ENCODE data around the gene RAD51B. TPM values are rescaled to one million over a fixed set of nuclear protein-coding genes. Genes with fewer than 3 reads are reported as not detected.
"Not testable (repeated sequence)": the region's sequence is repeated elsewhere in the genome, so short reads cannot be mapped to it uniquely, and the experiment has no call there.

Gene RAD51B
- total and polyA plus RNA-seq, 7 donors, result 2.4 to 24.4 (median 7.1) TPM

GRCh38 chr14:68759937-68760336 lies 940.4 kb downstream of the RAD51B start:
- WGBS, 2 donors, result 74 to 85% methylated on average over 5 of the region's 5 CpGs
- TF ChIP-seq, protein P1, sequence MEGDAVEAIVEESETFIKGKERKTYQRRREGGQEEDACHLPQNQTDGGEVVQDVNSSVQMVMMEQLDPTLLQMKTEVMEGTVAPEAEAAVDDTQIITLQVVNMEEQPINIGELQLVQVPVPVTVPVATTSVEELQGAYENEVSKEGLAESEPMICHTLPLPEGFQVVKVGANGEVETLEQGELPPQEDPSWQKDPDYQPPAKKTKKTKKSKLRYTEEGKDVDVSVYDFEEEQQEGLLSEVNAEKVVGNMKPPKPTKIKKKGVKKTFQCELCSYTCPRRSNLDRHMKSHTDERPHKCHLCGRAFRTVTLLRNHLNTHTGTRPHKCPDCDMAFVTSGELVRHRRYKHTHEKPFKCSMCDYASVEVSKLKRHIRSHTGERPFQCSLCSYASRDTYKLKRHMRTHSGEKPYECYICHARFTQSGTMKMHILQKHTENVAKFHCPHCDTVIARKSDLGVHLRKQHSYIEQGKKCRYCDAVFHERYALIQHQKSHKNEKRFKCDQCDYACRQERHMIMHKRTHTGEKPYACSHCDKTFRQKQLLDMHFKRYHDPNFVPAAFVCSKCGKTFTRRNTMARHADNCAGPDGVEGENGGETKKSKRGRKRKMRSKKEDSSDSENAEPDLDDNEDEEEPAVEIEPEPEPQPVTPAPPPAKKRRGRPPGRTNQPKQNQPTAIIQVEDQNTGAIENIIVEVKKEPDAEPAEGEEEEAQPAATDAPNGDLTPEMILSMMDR (IDR thresholded peaks at IDR 0.05), result no peak
- TF ChIP-seq EP300 (IDR thresholded peaks at IDR 0.05), result no peak
- no peaks in the 10 kb centered on the region for H3K36me3 ChIP-seq
- no peak for DNase-seq
- no peaks in the 10 kb centered on the region for H3K27me3 ChIP-seq
- H3K9me3 ChIP-seq, result no peaks in the 10 kb centered on the region
- no peak overlapping the region for H3K27ac ChIP-seq
- peaks cover 0 to 15% (median 3%) of the 10 kb centered on the region in 4 donors for H3K4me1 ChIP-seq
- intact Hi-C loops (cut with DNase I), result loop anchor here (5.0 kb wide), 2 partner anchors 38 to 68 kb away; no protein-coding TSS in a partner anchor
- H3K4me3 ChIP-seq, result no peak overlapping the region

- no peaks in the 10 kb centered on the region for H3K36me3 ChIP-seq
- no peak overlapping the region for H3K27ac ChIP-seq
- intact Hi-C loops (cut with DNase I), result loop anchor here (5.0 kb wide), 1 partner anchor 38 kb away; no protein-coding TSS in a partner anchor
- no peaks in the 10 kb centered on the region for H3K9me3 ChIP-seq
- TF ChIP-seq, protein P1 (IDR thresholded peaks at IDR 0.05), result no peak
- TF ChIP-seq EP300 (IDR thresholded peaks at IDR 0.05) (no peak), POLR2A (IDR thresholded peaks at IDR 0.05) (no peak), POLR2AphosphoS5 (IDR thresholded peaks at IDR 0.05) (no peak)
- H3K4me1 ChIP-seq, result peaks cover 0 to 11% (median 3%) of the 10 kb centered on the region in 4 donors
- H3K27me3 ChIP-seq, result no peaks in the 10 kb centered on the region
- no peak for DNase-seq
- 88 to 89% methylated on average over 2 of the region's 2 CpGs for WGBS, 2 donors
- no peak overlapping the region for H3K4me3 ChIP-seq
Observed at GRCh38 chr14:68760761-68761160, 941.2 kb downstream of the RAD51B start.

DNA sequence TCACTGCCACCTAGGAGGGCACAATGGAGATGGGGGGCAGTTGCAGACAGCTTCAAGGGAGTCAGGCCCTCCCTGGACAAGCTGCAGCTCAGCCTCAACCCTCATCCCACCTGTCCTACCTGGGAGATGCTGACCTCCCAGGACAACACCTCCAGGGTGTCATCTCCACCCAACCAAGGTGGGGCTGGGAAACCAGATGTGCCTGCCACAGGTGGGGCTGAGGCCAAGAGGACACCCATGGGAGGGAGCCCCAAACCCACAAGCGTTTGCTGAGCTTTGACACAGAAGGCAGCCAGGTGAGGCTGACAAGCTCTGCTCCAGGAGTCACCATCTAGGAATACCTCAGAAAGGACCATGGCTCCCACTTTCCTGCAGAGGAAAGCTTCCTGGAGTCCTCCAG lies 941.8 kb downstream of the RAD51B start:
- Histone ChIP-seq H3K27me3 (no peaks in the 10 kb centered on the region), H3K27ac (no peak overlapping the region), H3K4me1 (peaks cover 0 to 11% (median 3%) of the 10 kb centered on the region in 4 donors), H3K9me3 (no peaks in the 10 kb centered on the region), H3K36me3 (no peaks in the 10 kb centered on the region), H3K4me3 (no peak overlapping the region)
- no peak for DNase-seq
- intact Hi-C loops (cut with DNase I), result loop anchor here (5.0 kb wide), 1 partner anchor 39 kb away; no protein-coding TSS in a partner anchor
- TF ChIP-seq, protein P1 (IDR thresholded peaks at IDR 0.05), result no peak
- TF ChIP-seq POLR2A (IDR thresholded peaks at IDR 0.05), result no peak
- TF ChIP-seq POLR2AphosphoS5 (IDR thresholded peaks at IDR 0.05), result no peak
- TF ChIP-seq EP300 (IDR thresholded peaks at IDR 0.05), result no peak
- WGBS, 2 donors, result 71 to 87% methylated on average over 1 of the region's 1 CpG

DNA sequence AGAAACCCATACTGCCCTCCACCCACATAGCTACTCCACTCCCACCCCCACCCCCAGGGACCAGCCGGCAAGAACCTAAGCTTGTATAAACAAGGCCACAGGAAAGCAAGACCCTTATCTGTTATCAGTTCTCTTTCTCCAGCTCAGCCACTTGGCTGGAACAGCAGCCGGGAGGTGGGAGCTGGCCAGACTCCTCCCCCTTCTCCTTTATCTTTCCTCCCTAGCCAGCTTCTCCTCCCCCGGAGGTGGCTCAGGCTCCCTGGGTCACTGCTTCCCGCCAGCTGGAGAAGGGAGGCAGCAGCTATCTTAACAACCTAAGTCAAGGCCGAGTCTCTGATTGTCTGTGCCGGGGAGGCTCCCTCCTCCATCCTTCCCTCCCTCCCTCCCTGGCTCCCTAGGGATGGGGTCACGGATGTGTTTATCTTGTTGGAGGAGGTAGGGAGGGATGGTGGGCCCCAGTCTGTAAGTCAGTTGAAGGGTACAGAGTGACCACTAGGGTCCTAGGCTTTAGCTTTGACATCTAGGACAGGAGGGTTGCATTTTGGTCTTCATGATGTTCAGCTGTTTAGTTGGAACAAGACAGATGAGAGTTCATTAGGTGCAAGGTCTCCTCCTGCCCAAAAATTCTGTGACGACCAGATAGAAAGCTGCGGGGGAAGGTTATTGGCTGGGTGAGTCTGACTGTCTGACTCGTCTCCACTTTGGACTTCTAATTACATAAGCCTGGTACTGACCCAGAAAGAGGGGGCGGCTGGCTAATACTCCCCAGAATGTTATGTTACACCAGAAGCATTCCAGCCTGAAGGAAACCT lies 943.6 kb downstream of the RAD51B start:
- no peaks in the 10 kb centered on the region for H3K27me3 ChIP-seq
- no peak overlapping the region for H3K4me3 ChIP-seq
- WGBS, 2 donors, result 35 to 53% methylated on average over 11 of the region's 11 CpGs
- H3K9me3 ChIP-seq, result no peaks in the 10 kb centered on the region
- no peaks in the 10 kb centered on the region for H3K36me3 ChIP-seq
- DNase-seq, result peak; percentile 84
- H3K4me1 ChIP-seq, result peaks cover 0 to 11% (median 3%) of the 10 kb centered on the region in 4 donors
- H3K27ac ChIP-seq, result peak overlapping the region; percentile 23 to 64 (median 48)
- TF ChIP-seq EP300 (IDR thresholded peaks at IDR 0.05) (no peak), POLR2AphosphoS5 (IDR thresholded peaks at IDR 0.05) (no peak), POLR2A (IDR thresholded peaks at IDR 0.05) (no peak)
- TF ChIP-seq, protein P1 (IDR thresholded peaks at IDR 0.05), result no peak
- intact Hi-C loops (cut with DNase I), result loop anchor here (5.0 kb wide), 1 partner anchor 41 kb away; no protein-coding TSS in a partner anchor

- H3K9me3 ChIP-seq, H3K36me3 ChIP-seq, H3K27me3 ChIP-seq, H3K4me3 ChIP-seq, DNase-seq: not testable (repeated sequence)
- H3K27ac ChIP-seq, result peak overlapping the region in 3 of 4 donors; percentile 47 to 64 (median 50)
- intact Hi-C loops (cut with DNase I), result loop anchor here (5.0 kb wide), 1 partner anchor 42 kb away; no protein-coding TSS in a partner anchor
- H3K4me1 ChIP-seq, result peaks cover 0 to 11% (median 3%) of the 10 kb centered on the region in 4 donors
- WGBS, 2 donors, result 95 to 99% methylated on average over 4 of the region's 4 CpGs
Observed at GRCh38 chr14:68763843-68764242, 944.3 kb downstream of the RAD51B start.
